Endothelial cell of umbilical vein (primary cell): ENCODE results near the gene SNX19. TPM values are rescaled to one million over a fixed set of nuclear protein-coding genes. Genes with fewer than 3 reads are reported as not detected.

Source experiments
- BruUV-seq: library from RNA; stranded (reverse); fragments of 400-500 nt; replicated peaks from 2 replicates; lab custom pipeline; 2021; lab: Mats Ljungman, UMichigan
- CTCF ChIA-PET: fragments of 300-600, 350-600 bp; sonication (Branson Sonifier 250); formaldehyde crosslinking; loops from one replicate; lab custom pipeline; 2021; ENCODE audit warnings: antibody characterized with exemption, inconsistent platforms; lab: Charles Lee
- POLR2A ChIA-PET: fragments of 300-600, 350-600 bp; sonication (Branson Sonifier 250); formaldehyde crosslinking; loops from one replicate; lab custom pipeline; 2021; ENCODE audit warnings: antibody characterized with exemption, inconsistent platforms; lab: Charles Lee
- DNase-seq: peaks from one replicate; pipeline ENCODE4 v3.0.0-alpha.2; 2011; ENCODE audit warnings: low read depth, low spot score
- FAIRE-seq: peaks from 2 replicates; lab custom pipeline; 2011; peaks lifted over from hg19 to GRCh38; lab: Jason Lieb, UNC
- H2AFZ ChIP-seq: 2 replicates; pipeline ENCODE4 v1.6.0; 2012; ENCODE audit warnings: low read depth, low read length, control low read depth, inconsistent platforms
- H3K27ac ChIP-seq: 2 replicates; pipeline ENCODE4 v1.5.1; 2011; ENCODE audit warnings: low read depth, mild to moderate bottlenecking, control low read depth, low read length, moderate library complexity; ENCODE audit not compliant: insufficient read depth
- H3K27me3 ChIP-seq, 2 experiments: 2 replicates each; pipeline versions ENCODE4 v1.6.0 to v1.6.1; 2011; ENCODE audit warnings: low read length in 2 of 2, mixed read lengths in 1 of 2; ENCODE audit not compliant: control insufficient read depth in 2 of 2, insufficient read depth in 2 of 2
- H3K36me3 ChIP-seq, 2 experiments: 2 replicates in 1 of 2; 3 replicates in 1 of 2; pipeline ENCODE4 v1.5.1; 2011; ENCODE audit warnings: low read length in 2 of 2, mild to moderate bottlenecking in 1 of 2, moderate library complexity in 1 of 2; ENCODE audit not compliant: control insufficient read depth in 2 of 2, insufficient read depth in 2 of 2; ENCODE audit errors: extremely low read depth in 1 of 2
- H3K4me1 ChIP-seq: 3 replicates; pipeline ENCODE4 v1.5.1; 2011; ENCODE audit warnings: mild to moderate bottlenecking, low read length; ENCODE audit not compliant: control insufficient read depth, insufficient read depth; ENCODE audit errors: extremely low read depth
- H3K4me2 ChIP-seq: 2 replicates; pipeline ENCODE4 v1.6.1; 2011; ENCODE audit warnings: low read length, control low read depth, mixed read lengths; ENCODE audit not compliant: insufficient read depth
- H3K4me3 ChIP-seq, 3 experiments: fragments of 200-600 bp in 1 of 3; sonication (generic), shearing (Covaris generic) in 1 of 3; replicated peaks in 1 of 3; 2 replicates each; pipeline ENCODE4 v1.5.1; 2011 to 2016; ENCODE audit warnings: control low read depth in 3 of 3, low read length in 3 of 3, mild to moderate bottlenecking in 2 of 3, inconsistent platforms in 1 of 3, low read depth in 1 of 3, moderate library complexity in 1 of 3; ENCODE audit not compliant: insufficient read depth in 1 of 3
- H3K79me2 ChIP-seq: 2 replicates; pipeline ENCODE4 v1.6.0; 2012; ENCODE audit warnings: low read length, inconsistent platforms; ENCODE audit not compliant: control insufficient read depth, insufficient read depth
- H3K9ac ChIP-seq: replicated peaks from 2 replicates; pipeline ENCODE3; 2011; ENCODE audit warnings: low read length, control low read depth; ENCODE audit not compliant: insufficient read depth; ENCODE audit errors: extremely low read depth
- H3K9me1 ChIP-seq: replicated peaks from 3 replicates; pipeline ENCODE4 v1.6.0; 2011; ENCODE audit warnings: mild to moderate bottlenecking, low read length; ENCODE audit not compliant: control insufficient read depth, insufficient read depth; ENCODE audit errors: extremely low read depth
- H3K9me3 ChIP-seq: replicated peaks from 2 replicates; pipeline ENCODE4 v1.5.1; 2012; ENCODE audit warnings: low read length, inconsistent platforms; ENCODE audit not compliant: control insufficient read depth, insufficient read depth
- H4K20me1 ChIP-seq: replicated peaks from 2 replicates; pipeline ENCODE3; 2011; ENCODE audit warnings: mild to moderate bottlenecking, low read length; ENCODE audit not compliant: control insufficient read depth, insufficient read depth; ENCODE audit errors: extremely low read depth
- CTCF ChIP-seq, 2 donors: IDR thresholded peaks; 1 replicate in 1 of 2; 2 replicates in 1 of 2; pipeline ENCODE4 v1.5.1; 2011; ENCODE audit warnings: low read length in 2 of 2, mild to moderate bottlenecking in 2 of 2, moderate library complexity in 2 of 2, control low read depth in 1 of 2, inconsistent platforms in 1 of 2, low read depth in 1 of 2; ENCODE audit not compliant: insufficient read depth in 1 of 2; ENCODE audit errors: extremely low read depth in 1 of 2
- EZH2 ChIP-seq: IDR thresholded peaks from 2 replicates; pipeline ENCODE4 v1.6.1; 2012; ENCODE audit warnings: borderline replicate concordance, low read depth, mild to moderate bottlenecking, moderate library complexity, low read length, inconsistent platforms; ENCODE audit not compliant: severe bottlenecking
- FOS ChIP-seq: IDR thresholded peaks from 2 replicates; pipeline ENCODE4 v1.6.1; 2011; ENCODE audit warnings: mild to moderate bottlenecking, low read length, moderate library complexity, borderline replicate concordance; ENCODE audit not compliant: insufficient read depth
- GATA2 ChIP-seq: IDR thresholded peaks from 2 replicates; pipeline ENCODE4 v1.7.0; 2011; ENCODE audit warnings: low read depth, mild to moderate bottlenecking, moderate library complexity, mixed read lengths, low read length; ENCODE audit not compliant: insufficient read length, insufficient read depth
- JUN ChIP-seq: IDR thresholded peaks from 2 replicates; pipeline ENCODE4 v1.6.1; 2011; ENCODE audit warnings: borderline replicate concordance, low read depth; ENCODE audit not compliant: insufficient read length, insufficient read depth
- MAX ChIP-seq: IDR thresholded peaks from 2 replicates; pipeline ENCODE4 v1.6.1; 2011; ENCODE audit not compliant: insufficient read depth, insufficient read length
- MYC ChIP-seq: IDR thresholded peaks from one replicate; pipeline ENCODE4 v1.6.1; 2011; ENCODE audit warnings: mild to moderate bottlenecking, low read depth, low read length
- POLR2A ChIP-seq: IDR thresholded peaks from 2 replicates; pipeline ENCODE4 v1.6.1; 2012; ENCODE audit warnings: low read depth, mild to moderate bottlenecking, control low read depth, low read length
- POLR2AphosphoS5 ChIP-seq: IDR thresholded peaks from 2 replicates; pipeline ENCODE4 v1.6.1; 2012; ENCODE audit warnings: low read depth, mild to moderate bottlenecking, control low read depth, low read length, moderate library complexity; ENCODE audit not compliant: insufficient read depth
- dilution Hi-C: fragments of 300-500 bp; cut with MboI; formaldehyde crosslinking; loops from one replicate; pipeline ENCODE4 v1.15.0; 2019; ENCODE audit warnings: low sequenced_read_pairs; ENCODE audit not compliant: extremely low pct_ligation_motif_present
- intact Hi-C: fragments of 100-400 bp; cut with micrococcal nuclease; formaldehyde crosslinking; loops from one replicate; pipeline ENCODE4 v1.10.0; 2022
- polyA plus RNA-seq, 4 experiments: library from polyadenylated mRNA; depleted of rRNA in 3 of 4; stranded (reverse) in 3 of 4; unstranded in 1 of 4; fragments of >200 nt; gene quantifications; 2 replicates each; pipeline versions ENCODE4 v1.2.1 to v1.2.3, GENCODE V29; 2011 to 2012; ENCODE audit warnings: missing spikeins in 1 of 4
- total RNA-seq: library from RNA; stranded (reverse); gene quantifications from 2 replicates; pipeline ENCODE4 v1.2.3, GENCODE V29; 2021

Gene SNX19
- total and polyA plus RNA-seq, 2 donors (not counting 3 experiments of a cell fraction or from before 2014, with no cell fraction given) = 37.4 to 49.8 TPM

GRCh38 chr11:130947889-130948288 lies 31.6 kb upstream of the SNX19 start:
- FAIRE-seq (no peak), DNase-seq (no peak)
- BruUV-seq = no TSS peak
- H4K20me1 ChIP-seq = no peaks in the 10 kb centered on the region
- intact Hi-C loops = no loop called here
- no peaks in the 10 kb centered on the region for H3K9me1 ChIP-seq
- ChIA-PET CTCF (interaction anchor here (0.8 kb wide), 1 partner anchor 24 kb away, joined by 3 read pairs; no protein-coding TSS in a partner anchor), POLR2A (no interaction called here)
- dilution Hi-C loops = no loop called here
- H3K27ac ChIP-seq = no peak overlapping the region
- no peaks in the 10 kb centered on the region for H3K27me3 ChIP-seq
- no peak overlapping the region for H3K9ac ChIP-seq
- no peak overlapping the region for H3K4me2 ChIP-seq
- no peaks in the 10 kb centered on the region for H3K36me3 ChIP-seq
- no peaks in the 10 kb centered on the region for H3K4me1 ChIP-seq
- no peaks in the 10 kb centered on the region for H3K9me3 ChIP-seq
- TF ChIP-seq MAX (no peak), EZH2 (no peak), GATA2 (no peak), MYC (no peak), JUN (no peak), FOS (no peak), POLR2AphosphoS5 (no peak), CTCF (IDR thresholded peaks at IDR 0.05; ENCODE audit: extremely low read depth in 1 of 2, insufficient read depth in 1 of 2, low read depth in 1 of 2, low read length in 2 of 2) (no peak), POLR2A (no peak)
- H2AFZ ChIP-seq = no peak overlapping the region
- no peaks in the 10 kb centered on the region for H3K79me2 ChIP-seq
- H3K4me3 ChIP-seq = no peak overlapping the region
